Heart left ventricle (tissue), 13 donors: ENCODE measurements around the gene PIP5KL1.

Source experiments
- CTCF ChIP-seq, 12 donors: fragments of 200-600 bp; sonication (generic) in 4 of 12; IDR thresholded peaks; one replicate each; pipeline versions ENCODE4 v1.5.0 to v1.8.0; 2018 to 2022; ENCODE audit warnings: antibody characterized with exemption in 12 of 12, mild to moderate bottlenecking in 5 of 12
- POLR2A ChIP-seq, 2 donors: fragments of 450-650 bp; IDR thresholded peaks; one replicate each; pipeline ENCODE4 v1.6.1; 2017; ENCODE audit warnings: antibody characterized with exemption in 2 of 2, mild to moderate bottlenecking in 2 of 2, moderate library complexity in 2 of 2
- donor health status: ischemic (EF 13 %, LVEDD 7.1; RV severe dilation, severe dysfunction).
- donor health status: DM: no; HTN: yes; CAD: no.
- donor health status: DM: no; HTN: no; CAD: no.
- donor health status: ischemic (EF 25% LVEDD 6.9; RV normal size, moderate dysfunction).
- donor health status: ischemic (EF 25% LVEDD 5.7; RV mildly dilated, moderate dysfunction).
- donor health status: ischemic (EF 35%, LVEDD 5.7; RV mildly dilated, moderate dysfunction).
- donor health status: nonischemic (EF 11% LVEDD 7.7; RV severe dilation, severe dysfunction).
- donor health status: DM: yes; HTN: yes; CAD: no.
- donor health status: PGD.
- donor health status: ischemic (EF 29% LVEDD 5.4; RV normal size, mild dysfunction).
- donor health status: nonischemic (EF 23%, LVEDD 6.1; RV moderate dilation, normal function).

GRCh38 chr9:127972236-127972871 lies 41.8 kb upstream of the PIP5KL1 start:
- peak in 1 of 12 donors; percentile 22 for TF ChIP-seq CTCF (IDR thresholded peaks at IDR 0.05)
- TF ChIP-seq POLR2A (IDR thresholded peaks at IDR 0.05) = no peak
